Progenitor cell of endocrine pancreas (in vitro differentiated cells): ENCODE measurements around the gene RRAGB. TPM values are rescaled to one million over a fixed set of nuclear protein-coding genes. Genes with fewer than 3 reads are reported as not detected.
"Not testable (repeated sequence)": the region's sequence is repeated elsewhere in the genome, so short reads cannot be mapped to it uniquely, and the experiment has no call there.

Experiments
- DNase-seq: peaks from one replicate; pipeline ENCODE4 v3.0.0; 2021; ENCODE audit warnings: low spot score; ENCODE audit not compliant: unreplicated experiment
- H3K27ac Mint-ChIP-seq: 2 replicates; pipeline ENCODE4 v1.8.0; 2021; ENCODE audit warnings: mild to moderate bottlenecking, moderate library complexity, mixed read lengths
- H3K27me3 Mint-ChIP-seq: 2 replicates; pipeline ENCODE4 v1.8.0; 2021; ENCODE audit warnings: mixed read lengths
- H3K36me3 Mint-ChIP-seq: 2 replicates; pipeline ENCODE4 v1.8.0; 2022; ENCODE audit warnings: mixed read lengths; ENCODE audit not compliant: insufficient read depth
- H3K4me1 Mint-ChIP-seq: 2 replicates; pipeline ENCODE4 v1.8.0; 2021; ENCODE audit warnings: low read depth, mixed read lengths
- H3K4me3 Mint-ChIP-seq: 2 replicates; pipeline ENCODE4 v1.8.0; 2021; ENCODE audit warnings: low read depth, mild to moderate bottlenecking, moderate library complexity, mixed read lengths
- H3K9me3 Mint-ChIP-seq: 2 replicates; pipeline ENCODE4 v1.8.0; 2021; ENCODE audit warnings: low read depth, mixed read lengths
- total RNA-seq: library from RNA; stranded (reverse); gene quantifications from 2 replicates; pipeline ENCODE4 v1.2.1, GENCODE V29; 2021
- TF ChIP-seq, protein P1 (sequence below): fragments of 200-600 bp; sonication (generic); IDR thresholded peaks from one replicate; pipeline ENCODE4 v1.5.0; 2021; ENCODE audit warnings: antibody characterized with exemption, mild to moderate bottlenecking; ENCODE audit not compliant: unreplicated experiment

The RRAGB gene
- total RNA-seq, 1 donor from 2014 or later, result 22.6 TPM

DNA sequence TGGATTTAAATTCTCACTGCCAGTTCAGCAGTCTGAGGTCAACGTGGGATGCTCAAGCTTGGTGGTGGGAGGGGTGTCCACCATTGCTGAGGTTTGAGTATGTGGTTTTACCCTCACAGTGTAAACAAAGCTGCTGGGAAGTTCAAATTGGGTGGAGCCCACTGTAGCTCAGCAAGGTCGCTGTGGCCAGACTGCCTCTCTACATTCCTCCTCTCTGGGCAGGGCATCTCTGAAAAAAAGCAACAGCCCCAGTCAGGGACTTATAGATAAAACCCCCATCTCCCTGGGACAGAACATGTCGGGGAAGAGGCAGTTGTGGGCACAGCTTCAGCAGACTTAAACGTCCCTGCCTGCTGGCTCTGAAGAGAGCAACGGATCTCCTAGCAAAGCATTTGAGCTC lies 14.9 kb upstream of the RRAGB start:
- TF ChIP-seq, protein P1, sequence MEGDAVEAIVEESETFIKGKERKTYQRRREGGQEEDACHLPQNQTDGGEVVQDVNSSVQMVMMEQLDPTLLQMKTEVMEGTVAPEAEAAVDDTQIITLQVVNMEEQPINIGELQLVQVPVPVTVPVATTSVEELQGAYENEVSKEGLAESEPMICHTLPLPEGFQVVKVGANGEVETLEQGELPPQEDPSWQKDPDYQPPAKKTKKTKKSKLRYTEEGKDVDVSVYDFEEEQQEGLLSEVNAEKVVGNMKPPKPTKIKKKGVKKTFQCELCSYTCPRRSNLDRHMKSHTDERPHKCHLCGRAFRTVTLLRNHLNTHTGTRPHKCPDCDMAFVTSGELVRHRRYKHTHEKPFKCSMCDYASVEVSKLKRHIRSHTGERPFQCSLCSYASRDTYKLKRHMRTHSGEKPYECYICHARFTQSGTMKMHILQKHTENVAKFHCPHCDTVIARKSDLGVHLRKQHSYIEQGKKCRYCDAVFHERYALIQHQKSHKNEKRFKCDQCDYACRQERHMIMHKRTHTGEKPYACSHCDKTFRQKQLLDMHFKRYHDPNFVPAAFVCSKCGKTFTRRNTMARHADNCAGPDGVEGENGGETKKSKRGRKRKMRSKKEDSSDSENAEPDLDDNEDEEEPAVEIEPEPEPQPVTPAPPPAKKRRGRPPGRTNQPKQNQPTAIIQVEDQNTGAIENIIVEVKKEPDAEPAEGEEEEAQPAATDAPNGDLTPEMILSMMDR, result no peak
- no peak for DNase-seq
- Mint-ChIP-seq H3K9me3 (peaks cover 59% of the 10 kb centered on the region), H3K4me1 (no peaks in the 10 kb centered on the region), H3K27ac (no peak overlapping the region), H3K4me3 (no peak overlapping the region), H3K36me3 (no peaks in the 10 kb centered on the region), H3K27me3 (no peaks in the 10 kb centered on the region)

DNA sequence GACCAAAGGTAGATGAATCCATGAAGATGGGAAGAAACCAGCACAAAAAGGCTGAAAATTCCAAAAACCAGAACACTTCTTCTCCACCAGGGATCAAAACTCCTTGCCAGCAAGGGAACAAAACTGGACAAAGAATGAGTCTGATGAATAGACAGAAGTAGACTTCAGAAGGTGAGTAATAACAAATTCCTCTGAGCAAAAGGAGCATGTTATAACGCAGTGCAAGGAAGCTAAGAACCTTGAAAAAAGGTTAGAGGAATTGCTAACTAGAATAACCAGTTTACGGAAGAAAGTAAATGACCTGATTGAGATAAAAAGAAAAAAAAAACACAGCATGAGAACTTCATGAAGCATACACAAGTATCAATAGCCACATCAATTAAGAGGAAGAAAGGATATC lies 14.1 kb upstream of the RRAGB start:
- not testable (repeated sequence) for H3K4me3 Mint-ChIP-seq, DNase-seq, H3K4me1 Mint-ChIP-seq, H3K36me3 Mint-ChIP-seq, H3K27ac Mint-ChIP-seq, H3K27me3 Mint-ChIP-seq
- peaks cover 60% of the 10 kb centered on the region for H3K9me3 Mint-ChIP-seq

DNA sequence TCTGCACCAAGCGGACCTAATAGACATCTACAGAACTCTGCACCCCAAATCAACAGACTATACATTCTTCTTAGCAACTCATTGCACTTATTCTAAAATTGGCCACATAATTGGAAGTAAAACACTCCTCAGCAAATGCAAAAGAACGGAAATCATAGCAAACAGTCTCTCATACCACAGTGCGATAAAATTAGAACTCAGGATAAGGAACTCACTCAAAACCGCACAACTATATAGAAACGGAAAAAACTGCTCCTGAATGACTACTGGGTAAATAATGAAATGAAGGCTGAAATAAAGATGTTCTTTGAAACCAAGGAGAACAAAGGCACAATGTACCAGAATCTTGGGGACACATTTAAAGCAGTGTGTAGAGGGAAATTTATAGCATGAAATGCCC lies 12.5 kb upstream of the RRAGB start:
- H3K9me3 Mint-ChIP-seq, result peaks cover 57% of the 10 kb centered on the region
- DNase-seq, H3K27me3 Mint-ChIP-seq, H3K27ac Mint-ChIP-seq, H3K36me3 Mint-ChIP-seq, H3K4me3 Mint-ChIP-seq, H3K4me1 Mint-ChIP-seq: not testable (repeated sequence)

DNA sequence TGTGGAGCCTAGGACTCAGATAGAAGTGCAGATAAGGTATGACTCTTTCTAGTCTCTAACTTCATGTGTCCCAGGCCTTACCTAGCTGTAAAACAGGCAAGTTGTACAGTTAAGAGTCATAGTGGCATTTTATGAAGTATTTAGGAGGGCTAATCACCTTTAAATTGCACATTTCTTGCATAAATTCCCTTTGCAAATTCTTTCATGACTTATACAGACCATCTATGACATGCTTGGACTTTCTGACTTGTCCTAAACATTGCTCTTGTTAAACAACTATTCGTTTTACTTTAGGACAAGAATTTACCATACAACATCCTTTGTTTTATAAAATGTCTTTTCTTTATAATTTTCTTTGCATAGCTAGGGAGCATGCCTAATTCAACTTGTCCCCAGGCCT lies 7.8 kb upstream of the RRAGB start:
- Mint-ChIP-seq H3K27me3 (no peaks in the 10 kb centered on the region), H3K36me3 (no peaks in the 10 kb centered on the region), H3K4me1 (no peaks in the 10 kb centered on the region), H3K9me3 (peaks cover 52% of the 10 kb centered on the region), H3K27ac (no peak overlapping the region), H3K4me3 (no peak overlapping the region)
- TF ChIP-seq, protein P1, result no peak
- DNase-seq, result no peak

DNA sequence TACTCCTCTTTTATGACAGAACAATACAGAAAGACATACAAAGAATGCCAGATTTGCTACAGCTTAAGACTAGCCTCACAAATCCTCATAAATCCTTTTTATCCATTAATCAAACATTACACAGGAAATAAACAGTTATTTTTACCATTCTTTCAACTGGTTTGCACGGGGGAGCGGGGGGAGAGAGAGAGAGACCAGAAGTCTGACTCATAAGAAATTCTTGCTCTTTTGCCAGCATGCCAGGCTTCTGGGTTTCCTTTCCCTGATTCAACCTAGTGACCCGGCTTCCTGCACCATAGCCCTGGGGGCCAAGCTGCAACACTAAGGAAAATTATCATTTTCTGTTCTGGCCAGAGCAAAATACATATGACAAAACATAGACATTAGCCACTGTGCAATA lies 6.8 kb upstream of the RRAGB start:
- no peak for DNase-seq
- TF ChIP-seq, protein P1, result no peak
- no peaks in the 10 kb centered on the region for H3K27me3 Mint-ChIP-seq
- H3K4me1 Mint-ChIP-seq, result no peaks in the 10 kb centered on the region
- H3K36me3 Mint-ChIP-seq, result no peaks in the 10 kb centered on the region
- no peak overlapping the region for H3K27ac Mint-ChIP-seq
- H3K4me3 Mint-ChIP-seq, result no peak overlapping the region
- H3K9me3 Mint-ChIP-seq, result peaks cover 47% of the 10 kb centered on the region

GRCh38 chrX:55713631-55714030 lies 3.9 kb upstream of the RRAGB start:
- Mint-ChIP-seq H3K36me3 (no peaks in the 10 kb centered on the region), H3K27ac (no peak overlapping the region), H3K27me3 (no peaks in the 10 kb centered on the region), H3K9me3 (peaks cover 33% of the 10 kb centered on the region), H3K4me3 (no peak overlapping the region), H3K4me1 (peaks cover 6% of the 10 kb centered on the region)
- no peak for DNase-seq
- TF ChIP-seq, protein P1, result no peak
